ENCODE measurements around the gene GOLGA3. TPM values are rescaled to one million over a fixed set of nuclear protein-coding genes. Genes with fewer than 3 reads are reported as not detected.

The GOLGA3 gene
- total RNA-seq, 1 donor from 2014 or later, result 110 TPM

GRCh38 chr12:132724506-132725241 is 104.0 kb downstream of the GOLGA3 start:
- no peak for DNase-seq (ENCODE audit: extremely low read depth, low read depth, low spot score)

- no peak for DNase-seq (ENCODE audit: extremely low read depth, low read depth, low spot score)
These were observed 104.9 kb downstream of the GOLGA3 start for GRCh38 chr12:132723764-132724140.

GRCh38 chr12:132723015-132723763 is 105.5 kb downstream of the GOLGA3 start:
- DNase-seq (ENCODE audit: extremely low read depth, low read depth, low spot score), result no peak

GRCh38 chr12:132720606-132721345 is 107.9 kb downstream of the GOLGA3 start:
- no peak for DNase-seq (ENCODE audit: extremely low read depth, low read depth, low spot score)

GRCh38 chr12:132719954-132720324 is 108.7 kb downstream of the GOLGA3 start:
- DNase-seq (ENCODE audit: extremely low read depth, low read depth, low spot score), result no peak

GRCh38 chr12:132719141-132719953 is 109.3 kb downstream of the GOLGA3 start:
- no peak for DNase-seq (ENCODE audit: extremely low read depth, low read depth, low spot score)

Other genes starting within 250 kb of the GOLGA3 start
- gene LRCOL1, start 218.3 kb downstream of the GOLGA3 start, total RNA-seq, result not detected in 2 replicates
- not detected in 2 replicates for gene P2RX2, start 210.1 kb downstream of the GOLGA3 start, total RNA-seq
- 19.4 and 25.4 TPM in 2 replicates for gene POLE, start 141.5 kb downstream of the GOLGA3 start, total RNA-seq
- 21.6 and 32.0 TPM in 2 replicates for gene PXMP2, start 141.3 kb downstream of the GOLGA3 start, total RNA-seq
- 42.4 and 45.0 TPM in 2 replicates for gene PGAM5, start 118.0 kb downstream of the GOLGA3 start, total RNA-seq
- gene ANKLE2, start 67.0 kb downstream of the GOLGA3 start, total RNA-seq, result 54.5 and 76.8 TPM in 2 replicates
- gene CHFR, start 58.7 kb upstream of the GOLGA3 start, total RNA-seq, result 42.1 and 71.8 TPM in 2 replicates
- 5.7 and 6.2 TPM in 2 replicates for gene ZNF605, start 127.4 kb upstream of the GOLGA3 start, total RNA-seq
- 6.5 and 8.6 TPM in 2 replicates for gene ZNF26, start 157.5 kb upstream of the GOLGA3 start, total RNA-seq
- 20.1 and 20.9 TPM in 2 replicates for gene ZNF84, start 208.6 kb upstream of the GOLGA3 start, total RNA-seq